Mesothelial cell of epicardium (in vitro differentiated cells): ENCODE data around the gene MAD2L1. TPM values are rescaled to one million over a fixed set of nuclear protein-coding genes. Genes with fewer than 3 reads are reported as not detected.

Experiments used
- DNase-seq, 2 experiments: peaks; one replicate each; pipeline ENCODE4 v3.0.0; 2021; ENCODE audit warnings: low spot score in 2 of 2; ENCODE audit not compliant: unreplicated experiment in 2 of 2
- H3K27ac Mint-ChIP-seq: 2 replicates; pipeline ENCODE4 v1.8.0; 2021; ENCODE audit warnings: mixed read lengths
- H3K27me3 Mint-ChIP-seq: 2 replicates; pipeline ENCODE4 v1.8.0; 2021; ENCODE audit warnings: low read depth, mixed read lengths
- H3K36me3 Mint-ChIP-seq: 2 replicates; pipeline ENCODE4 v1.8.0; 2021; ENCODE audit warnings: mixed read lengths
- H3K4me1 Mint-ChIP-seq: 2 replicates; pipeline ENCODE4 v1.8.0; 2021; ENCODE audit warnings: mixed read lengths
- H3K4me3 Mint-ChIP-seq: 2 replicates; pipeline ENCODE4 v1.8.0; 2021; ENCODE audit warnings: mild to moderate bottlenecking, moderate library complexity, mixed read lengths
- H3K9me3 Mint-ChIP-seq: 2 replicates; pipeline ENCODE4 v1.8.0; 2021; ENCODE audit warnings: mixed read lengths
- CTCF ChIP-seq: fragments of 200-600 bp; sonication (generic); IDR thresholded peaks from one replicate; pipeline ENCODE4 v1.5.0; 2021; ENCODE audit warnings: antibody characterized with exemption; ENCODE audit not compliant: unreplicated experiment
- total RNA-seq: library from RNA; stranded (reverse); gene quantifications from 3 replicates; pipeline ENCODE4 v1.2.1, GENCODE V29; 2021

Gene MAD2L1
- total RNA-seq, 1 donor from 2014 or later: 16.6 TPM

GRCh38 chr4:120025516-120025915, 41.1 kb downstream of the MAD2L1 start:
- H3K27ac Mint-ChIP-seq: no peak overlapping the region
- no peak for DNase-seq
- H3K9me3 Mint-ChIP-seq: no peaks in the 10 kb centered on the region
- H3K4me3 Mint-ChIP-seq: no peak overlapping the region
- TF ChIP-seq CTCF: no peak
- H3K36me3 Mint-ChIP-seq: no peaks in the 10 kb centered on the region
- H3K4me1 Mint-ChIP-seq: peaks cover 3% of the 10 kb centered on the region
- H3K27me3 Mint-ChIP-seq: no peaks in the 10 kb centered on the region

GRCh38 chr4:120018786-120019185, 47.9 kb downstream of the MAD2L1 start:
- TF ChIP-seq CTCF: no peak
- H3K4me1 Mint-ChIP-seq: peaks cover 5% of the 10 kb centered on the region
- no peak overlapping the region for H3K4me3 Mint-ChIP-seq
- no peak overlapping the region for H3K27ac Mint-ChIP-seq
- peaks cover 4% of the 10 kb centered on the region for H3K36me3 Mint-ChIP-seq
- DNase-seq: no peak
- no peaks in the 10 kb centered on the region for H3K27me3 Mint-ChIP-seq
- H3K9me3 Mint-ChIP-seq: peaks cover 30% of the 10 kb centered on the region

- Mint-ChIP-seq H3K27ac (no peak overlapping the region), H3K4me1 (peaks cover 5% of the 10 kb centered on the region), H3K36me3 (peaks cover 4% of the 10 kb centered on the region), H3K4me3 (no peak overlapping the region), H3K27me3 (no peaks in the 10 kb centered on the region), H3K9me3 (peaks cover 36% of the 10 kb centered on the region)
- no peak for TF ChIP-seq CTCF
- DNase-seq: no peak
Observed at GRCh38 chr4:120017939-120018692, 48.5 kb downstream of the MAD2L1 start.

- H3K4me1 Mint-ChIP-seq: peaks cover 19% of the 10 kb centered on the region
- TF ChIP-seq CTCF: no peak
- H3K4me3 Mint-ChIP-seq: no peak overlapping the region
- peaks cover 2% of the 10 kb centered on the region for H3K27me3 Mint-ChIP-seq
- H3K36me3 Mint-ChIP-seq: peaks cover 4% of the 10 kb centered on the region
- peaks cover 36% of the 10 kb centered on the region for H3K9me3 Mint-ChIP-seq
- no peak overlapping the region for H3K27ac Mint-ChIP-seq
- no peak for DNase-seq
Observed at GRCh38 chr4:120011725-120012124, 54.9 kb downstream of the MAD2L1 start.

GRCh38 chr4:120010646-120011045, 56.0 kb downstream of the MAD2L1 start:
- peaks cover 4% of the 10 kb centered on the region for H3K36me3 Mint-ChIP-seq
- no peak overlapping the region for H3K27ac Mint-ChIP-seq
- TF ChIP-seq CTCF: no peak
- peaks cover 23% of the 10 kb centered on the region for H3K4me1 Mint-ChIP-seq
- H3K9me3 Mint-ChIP-seq: peaks cover 25% of the 10 kb centered on the region
- no peak for DNase-seq
- no peak overlapping the region for H3K4me3 Mint-ChIP-seq
- H3K27me3 Mint-ChIP-seq: peaks cover 2% of the 10 kb centered on the region
